Measurements from ENCODE around the gene NACC2. TPM values are rescaled to one million over a fixed set of nuclear protein-coding genes. Genes with fewer than 3 reads are reported as not detected.

NACC2 gene
- total and polyA plus RNA-seq, 10 donors = 2.1 to 34.9 (median 23.7) TPM

DNA sequence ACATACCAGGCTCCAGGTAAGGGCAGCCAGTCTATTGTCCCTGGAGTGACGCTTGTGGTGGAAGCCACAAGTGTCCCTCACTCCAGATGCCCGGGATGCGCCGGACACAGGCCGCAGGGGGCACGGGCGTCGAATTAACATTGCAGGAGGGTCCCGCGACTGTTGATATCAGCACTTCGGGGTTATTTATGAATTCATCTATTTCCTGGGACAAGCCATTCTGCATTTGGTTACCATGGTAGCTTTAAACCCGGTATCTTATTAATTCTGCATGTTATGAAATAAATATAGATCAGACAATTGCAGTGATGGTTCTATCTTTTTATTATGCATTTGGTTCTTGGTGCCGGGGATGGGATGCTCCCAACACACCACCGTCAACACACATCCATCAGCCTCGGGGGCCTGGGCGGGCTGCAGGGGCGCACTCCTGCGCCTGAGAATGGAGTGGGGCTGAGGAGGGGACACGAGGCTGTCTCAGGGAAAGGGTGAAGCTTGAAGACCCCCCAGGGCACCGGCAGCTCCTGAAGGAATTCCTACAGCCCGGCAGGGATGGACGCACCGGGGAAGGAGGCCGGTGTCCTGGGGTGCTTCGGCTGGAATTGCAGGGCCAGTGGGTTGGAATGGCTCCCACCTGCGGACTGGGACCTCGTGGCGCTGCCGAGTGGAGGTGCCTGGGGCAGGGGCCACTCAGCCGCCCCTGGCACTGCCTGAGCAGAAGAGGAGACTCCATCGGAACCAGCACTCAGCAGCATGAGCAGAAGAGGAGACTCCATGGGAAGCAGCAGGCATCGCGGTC is 41.2 kb upstream of the NACC2 start:
- 72 to 92% (median 87%) methylated on average over 20 to 33 of the region's 33 CpGs for WGBS, 5 donors
- intact Hi-C loops (cut with DNase I; ENCODE audit: low total_unique reads) = no loop called here

DNA sequence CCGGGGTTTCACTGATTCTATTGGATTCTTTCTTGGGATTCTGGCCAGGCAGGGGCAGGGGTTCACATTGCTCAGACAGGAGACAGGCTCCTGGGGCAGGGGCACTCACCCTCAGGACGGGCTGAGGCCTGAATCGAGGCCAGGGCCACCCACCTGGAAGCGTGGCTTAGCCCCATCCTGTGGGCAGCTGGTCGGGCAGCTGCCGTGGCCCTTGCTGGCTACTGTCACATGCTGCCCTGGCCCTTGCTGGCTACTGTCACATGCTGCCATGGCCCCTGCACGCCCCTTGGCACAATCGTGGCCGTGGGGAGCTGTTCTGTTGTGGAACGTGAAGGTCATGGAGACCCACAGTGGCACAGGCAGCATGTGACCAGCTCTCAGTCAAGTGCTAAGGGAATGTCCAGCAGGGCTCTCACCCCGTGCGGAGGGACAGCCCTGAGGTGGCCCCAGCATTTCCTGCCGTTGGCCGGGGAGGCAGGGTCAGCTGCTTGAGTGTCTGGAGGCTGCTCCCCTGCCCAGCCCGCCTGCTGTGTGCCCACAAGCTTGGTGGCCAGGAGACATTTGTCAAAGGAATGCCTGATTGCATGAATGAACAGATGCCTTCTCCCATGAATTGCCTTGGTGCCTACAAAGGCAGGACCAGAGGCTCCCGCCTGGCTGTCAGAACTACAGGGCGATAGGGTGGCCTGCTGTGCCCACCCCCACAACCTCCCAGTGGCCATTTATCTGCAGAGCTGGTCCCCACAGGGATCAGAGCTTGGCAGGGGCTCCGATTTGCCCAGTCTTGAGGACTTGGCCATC is 40.4 kb upstream of the NACC2 start:
- Histone ChIP-seq H3K4me1 (peaks cover 0 to 42% (median 24%) of the 10 kb centered on the region in 6 donors), H3K9me3 (no peaks in the 10 kb centered on the region), H3K27me3 (replicated peaks in 1 of 7) (peaks cover 0 to 88% (median 55%) of the 10 kb centered on the region in 7 donors), H3K27ac (no peak overlapping the region), H3K4me3 (no peak overlapping the region), H3K36me3 (no peaks in the 10 kb centered on the region)
- no peak for DNase-seq
- TF ChIP-seq POLR2A (IDR thresholded peaks at IDR 0.05) (no peak), POLR2AphosphoS5 (IDR thresholded peaks at IDR 0.05) (no peak)
- TF ChIP-seq, protein P1, sequence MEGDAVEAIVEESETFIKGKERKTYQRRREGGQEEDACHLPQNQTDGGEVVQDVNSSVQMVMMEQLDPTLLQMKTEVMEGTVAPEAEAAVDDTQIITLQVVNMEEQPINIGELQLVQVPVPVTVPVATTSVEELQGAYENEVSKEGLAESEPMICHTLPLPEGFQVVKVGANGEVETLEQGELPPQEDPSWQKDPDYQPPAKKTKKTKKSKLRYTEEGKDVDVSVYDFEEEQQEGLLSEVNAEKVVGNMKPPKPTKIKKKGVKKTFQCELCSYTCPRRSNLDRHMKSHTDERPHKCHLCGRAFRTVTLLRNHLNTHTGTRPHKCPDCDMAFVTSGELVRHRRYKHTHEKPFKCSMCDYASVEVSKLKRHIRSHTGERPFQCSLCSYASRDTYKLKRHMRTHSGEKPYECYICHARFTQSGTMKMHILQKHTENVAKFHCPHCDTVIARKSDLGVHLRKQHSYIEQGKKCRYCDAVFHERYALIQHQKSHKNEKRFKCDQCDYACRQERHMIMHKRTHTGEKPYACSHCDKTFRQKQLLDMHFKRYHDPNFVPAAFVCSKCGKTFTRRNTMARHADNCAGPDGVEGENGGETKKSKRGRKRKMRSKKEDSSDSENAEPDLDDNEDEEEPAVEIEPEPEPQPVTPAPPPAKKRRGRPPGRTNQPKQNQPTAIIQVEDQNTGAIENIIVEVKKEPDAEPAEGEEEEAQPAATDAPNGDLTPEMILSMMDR (IDR thresholded peaks at IDR 0.05 in 8 of 11, conservative IDR thresholded peaks at IDR 0.05 in 3 of 11) = no peak
- intact Hi-C loops (cut with DNase I; ENCODE audit: low total_unique reads) = no loop called here
- 55 to 78% (median 65%) methylated on average over 7 to 18 of the region's 18 CpGs for WGBS, 5 donors

More for the DNA sequence above, 41.2 kb upstream of the NACC2 start:
- Histone ChIP-seq H3K27ac (no peak overlapping the region), H3K4me1 (peaks cover 0 to 42% (median 24%) of the 10 kb centered on the region in 6 donors), H3K9me3 (no peaks in the 10 kb centered on the region), H3K27me3 (replicated peaks in 1 of 7) (peaks cover 0 to 80% (median 50%) of the 10 kb centered on the region in 7 donors), H3K36me3 (no peaks in the 10 kb centered on the region), H3K4me3 (no peak overlapping the region)
- DNase-seq = no peak
- no peak for TF ChIP-seq POLR2A (IDR thresholded peaks at IDR 0.05)
- TF ChIP-seq, protein P1 (IDR thresholded peaks at IDR 0.05 in 8 of 11, conservative IDR thresholded peaks at IDR 0.05 in 3 of 11) = no peak
- TF ChIP-seq POLR2AphosphoS5 (IDR thresholded peaks at IDR 0.05) = no peak

GRCh38 chr9:136133959-136134484 is 38.9 kb upstream of the NACC2 start:
- Histone ChIP-seq H3K36me3 (no peaks in the 10 kb centered on the region), H3K27ac (no peak overlapping the region), H3K27me3 (replicated peaks in 1 of 7) (peaks cover 0 to 97% (median 59%) of the 10 kb centered on the region in 7 donors), H3K4me1 (peaks cover 0 to 42% (median 24%) of the 10 kb centered on the region in 6 donors), H3K9me3 (no peaks in the 10 kb centered on the region), H3K4me3 (peak overlapping the region in 1 of 8 donors; percentile 67)
- DNase-seq = no peak
- intact Hi-C loops (cut with DNase I; ENCODE audit: low total_unique reads) = no loop called here
- WGBS, 5 donors = 35 to 39% (median 36%) methylated on average over 15 to 18 of the region's 18 CpGs
- TF ChIP-seq POLR2A (IDR thresholded peaks at IDR 0.05) (no peak), POLR2AphosphoS5 (IDR thresholded peaks at IDR 0.05) (no peak)
- TF ChIP-seq, protein P1 (IDR thresholded peaks at IDR 0.05 in 8 of 11, conservative IDR thresholded peaks at IDR 0.05 in 3 of 11) = no peak
